Cortex of kidney (tissue), 1 donor: ENCODE measurements around the gene BACH1.
"Not testable (repeated sequence)": the region's sequence is repeated elsewhere in the genome, so short reads cannot be mapped to it uniquely, and the experiment has no call there.

Experiments used
- DNase-seq: peaks from one replicate; lab custom pipeline; 2025; lab: John Stamatoyannopoulos, UW

Gene BACH1

DNA sequence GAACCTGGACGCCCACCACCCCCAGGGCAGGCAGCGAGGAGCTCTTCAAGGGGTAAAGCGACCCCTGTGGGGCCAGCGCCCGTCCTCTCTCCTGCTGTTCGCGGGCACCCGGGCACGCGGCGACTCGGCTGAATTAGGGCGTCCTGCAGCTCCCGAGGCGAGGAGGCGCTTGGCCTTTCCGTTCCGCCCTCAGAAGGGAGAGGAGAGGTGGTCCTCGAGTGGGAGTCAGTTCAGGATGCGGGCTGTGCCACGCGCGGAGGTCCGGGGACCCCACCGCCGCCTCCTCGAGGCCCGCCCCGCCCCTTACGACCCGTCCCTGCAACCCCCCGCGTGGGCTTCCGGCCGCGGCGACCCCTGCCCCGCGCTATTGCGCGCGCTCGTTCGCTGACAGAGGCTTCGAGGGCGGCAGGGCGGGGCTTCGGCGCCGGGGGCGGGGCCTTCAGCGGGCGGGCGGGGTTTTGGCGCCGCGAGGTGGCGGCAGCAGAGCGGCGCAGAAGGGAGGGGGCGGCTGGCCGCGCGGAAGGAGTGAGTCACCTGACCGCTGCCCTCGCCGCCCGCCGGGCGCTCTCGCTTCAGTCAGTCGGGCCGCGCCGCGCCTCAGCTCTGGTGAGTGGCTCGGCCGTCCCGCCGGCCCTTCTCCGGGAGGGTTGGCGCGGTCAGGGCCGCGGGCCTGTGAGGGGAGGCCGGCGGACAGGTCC is at the start of gene BACH1:
Gene BACH1 (plus strand): TSS at position 575 of the 698 bp plus-strand sequence. CDS start 22,359 bp downstream, outside the sequence.
- DNase-seq = peak; percentile 21

DNA sequence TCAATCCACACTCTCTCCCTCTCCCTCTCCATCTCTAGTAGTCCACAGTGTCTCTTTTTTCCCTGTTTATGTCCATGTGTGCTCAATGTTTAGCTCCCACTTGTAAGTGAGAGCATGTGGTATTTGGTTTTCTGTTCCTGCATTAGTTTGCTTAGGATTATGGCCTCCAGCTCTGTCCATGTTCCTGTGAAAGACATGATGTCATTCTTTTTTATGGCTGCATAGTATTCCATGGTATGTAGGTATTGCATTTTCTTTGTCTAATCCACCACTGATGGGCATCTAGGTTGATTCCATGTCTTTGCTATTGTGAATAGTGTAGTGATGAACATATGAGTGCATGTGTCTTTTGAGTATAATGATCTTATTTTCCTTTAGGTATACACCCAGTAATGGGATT is 49.4 kb upstream of the BACH1 start:
- not testable (repeated sequence) for DNase-seq

DNA sequence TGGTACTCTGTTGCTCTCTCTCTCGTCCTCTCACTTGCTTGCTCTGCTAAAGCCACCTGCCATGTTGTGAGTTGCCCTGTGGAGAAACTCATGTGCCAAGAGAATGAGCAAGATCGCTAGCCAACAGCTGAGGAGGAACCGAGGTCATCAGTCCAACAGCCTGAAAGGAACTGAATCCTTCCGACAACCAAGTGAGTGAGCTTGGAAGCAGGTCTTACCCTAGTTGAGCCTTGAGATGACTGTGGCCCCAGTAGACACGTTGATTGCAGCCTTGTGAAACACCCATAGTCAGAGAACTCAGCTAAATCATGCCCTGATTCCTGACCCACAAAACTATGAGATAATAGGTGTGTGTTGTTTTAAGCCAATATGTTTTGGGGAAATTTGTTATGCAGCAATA is 48.1 kb upstream of the BACH1 start:
- DNase-seq = no peak

DNA sequence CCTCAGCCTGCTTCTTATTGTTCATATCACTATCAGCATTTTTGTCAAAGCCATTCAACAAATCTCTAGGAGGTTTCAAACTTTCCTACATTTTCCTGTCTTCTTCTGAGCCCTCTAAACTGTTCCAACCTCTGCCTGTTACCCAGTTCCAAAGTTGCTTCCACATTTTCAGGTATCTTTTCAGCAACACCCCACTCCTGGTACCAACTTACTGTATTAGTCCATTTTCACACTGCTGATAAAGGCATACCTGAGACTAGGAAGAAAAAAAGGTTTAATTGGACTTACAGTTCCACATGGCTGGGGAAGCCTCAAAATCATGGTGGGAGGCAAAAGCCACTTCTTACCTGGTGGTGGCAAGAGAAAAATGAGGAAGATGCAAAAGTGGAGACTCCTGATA is 44.9 kb upstream of the BACH1 start:
- DNase-seq = not testable (repeated sequence)

DNA sequence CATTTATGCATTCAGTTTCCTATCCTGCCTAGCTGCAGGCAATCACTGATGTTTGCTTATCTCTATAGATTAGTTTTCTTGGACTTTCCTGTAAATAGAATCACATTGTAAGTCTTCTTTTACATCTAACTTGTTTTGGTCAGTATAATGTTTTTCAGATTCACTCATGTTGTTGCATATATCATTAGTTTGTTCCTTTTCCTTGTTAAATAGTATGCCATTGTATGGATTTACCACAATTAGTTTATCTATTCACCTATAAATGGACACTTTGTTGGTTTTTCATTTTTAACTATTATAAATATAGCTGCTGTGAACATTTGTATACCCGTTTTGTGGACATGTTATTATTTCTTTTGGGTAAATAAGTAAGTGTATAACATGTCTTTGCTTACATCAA is 44.2 kb upstream of the BACH1 start:
- no peak for DNase-seq

DNA sequence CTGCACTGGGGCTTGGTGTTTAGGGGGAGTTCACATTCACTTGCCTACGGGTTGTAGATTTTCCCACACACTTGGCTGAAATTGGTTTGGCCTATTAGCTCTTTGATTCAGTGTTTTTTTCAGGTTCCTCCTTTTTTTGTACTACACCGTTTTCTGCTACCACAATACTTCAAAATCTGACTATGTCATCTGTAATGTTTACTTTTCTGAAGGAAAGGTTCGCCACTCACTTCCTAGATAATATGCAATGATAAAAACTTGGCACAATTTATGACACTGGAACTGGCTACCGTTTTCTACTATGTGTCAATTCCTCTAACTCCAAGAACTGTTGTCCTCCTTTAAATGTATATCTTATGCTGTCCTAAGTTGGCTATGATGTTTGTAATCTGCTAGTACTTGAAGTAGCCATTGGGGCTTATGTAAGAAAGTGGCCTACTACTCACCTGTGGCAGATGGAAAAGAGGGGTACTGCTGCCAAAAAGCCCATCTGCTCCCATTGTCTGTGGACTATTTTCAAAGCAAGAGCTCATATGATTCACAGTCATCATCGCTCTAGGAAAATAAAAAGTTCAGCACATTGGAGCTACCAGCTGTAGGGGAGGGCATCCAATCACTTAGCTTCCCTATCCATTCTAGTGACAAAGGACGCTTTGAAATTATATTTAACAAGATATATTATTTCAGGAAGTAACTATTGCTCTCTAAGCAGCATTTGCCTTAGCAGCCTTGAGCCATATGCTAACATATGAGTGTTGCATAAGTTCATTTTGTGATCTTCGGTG is 42.4 kb upstream of the BACH1 start:
- no peak for DNase-seq

DNA sequence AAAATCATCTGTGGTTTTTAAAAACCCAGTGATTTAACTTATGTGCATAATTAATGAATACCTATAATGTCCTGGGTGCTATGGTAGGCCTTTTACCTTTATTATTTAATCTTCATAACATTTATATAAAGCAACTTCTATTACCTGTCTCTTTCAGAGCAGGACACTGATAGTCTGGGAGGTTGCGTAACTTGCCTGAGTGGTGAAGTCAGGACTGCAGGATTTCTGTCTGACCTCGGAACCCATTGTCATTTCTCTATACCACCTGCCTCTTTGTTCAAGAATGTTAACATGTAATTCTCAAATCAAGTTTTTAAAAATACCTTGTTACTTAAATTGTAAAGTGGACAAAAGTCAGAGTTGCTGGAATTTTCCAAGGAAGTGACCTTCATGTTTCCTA is 41.0 kb upstream of the BACH1 start:
- no peak for DNase-seq

DNA sequence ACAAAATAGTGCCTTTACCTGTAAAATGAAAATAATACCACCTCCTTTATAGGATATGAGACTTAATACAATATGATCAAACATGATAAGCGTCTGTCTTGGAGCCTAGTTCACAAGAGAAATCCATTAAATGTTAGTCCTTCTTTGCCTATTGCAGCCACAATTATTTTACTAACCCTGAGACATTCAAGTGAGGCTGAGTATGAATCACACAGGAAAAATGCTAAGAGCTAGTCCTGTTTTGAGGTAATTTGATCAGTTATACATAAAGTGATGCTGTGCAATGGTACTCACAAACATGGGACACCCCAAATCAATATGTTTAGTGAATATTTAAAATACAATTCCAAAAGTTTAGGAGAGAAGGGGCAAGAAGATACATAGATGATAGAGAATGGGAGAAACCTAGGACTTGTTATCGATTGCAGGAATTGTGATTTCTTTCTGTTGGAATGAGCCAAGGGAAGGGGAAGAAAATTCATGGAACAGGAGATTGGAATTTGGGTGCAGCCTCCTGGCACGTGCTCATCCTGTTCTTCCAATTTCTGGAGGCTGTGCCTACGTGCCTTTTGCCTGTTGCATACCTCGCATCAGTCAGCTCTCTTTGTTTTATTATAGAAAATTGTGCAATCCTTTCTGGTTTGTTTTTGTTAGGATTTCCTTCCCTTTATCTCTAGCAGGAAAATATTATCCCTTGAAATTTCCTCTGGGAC is 39.9 kb upstream of the BACH1 start:
- DNase-seq = no peak

DNA sequence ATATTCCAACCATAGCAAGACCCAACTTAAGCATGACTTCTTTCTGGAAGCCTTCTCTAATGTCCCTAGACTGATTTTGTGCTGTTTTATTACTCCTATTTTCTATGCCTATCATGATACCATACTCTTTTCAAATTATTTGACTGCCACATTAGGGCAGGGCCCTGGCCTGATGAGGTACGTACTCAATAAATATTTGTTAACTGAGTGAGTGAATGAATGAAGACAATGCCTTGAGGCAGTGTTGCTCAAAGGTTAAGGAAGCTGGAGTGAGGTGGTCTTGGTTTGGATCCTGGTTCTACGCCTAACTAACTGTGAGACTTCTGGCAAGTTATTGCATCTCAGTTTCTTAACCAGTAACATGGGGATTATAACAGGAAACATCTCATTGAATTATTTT is 38.3 kb upstream of the BACH1 start:
- no peak for DNase-seq

DNA sequence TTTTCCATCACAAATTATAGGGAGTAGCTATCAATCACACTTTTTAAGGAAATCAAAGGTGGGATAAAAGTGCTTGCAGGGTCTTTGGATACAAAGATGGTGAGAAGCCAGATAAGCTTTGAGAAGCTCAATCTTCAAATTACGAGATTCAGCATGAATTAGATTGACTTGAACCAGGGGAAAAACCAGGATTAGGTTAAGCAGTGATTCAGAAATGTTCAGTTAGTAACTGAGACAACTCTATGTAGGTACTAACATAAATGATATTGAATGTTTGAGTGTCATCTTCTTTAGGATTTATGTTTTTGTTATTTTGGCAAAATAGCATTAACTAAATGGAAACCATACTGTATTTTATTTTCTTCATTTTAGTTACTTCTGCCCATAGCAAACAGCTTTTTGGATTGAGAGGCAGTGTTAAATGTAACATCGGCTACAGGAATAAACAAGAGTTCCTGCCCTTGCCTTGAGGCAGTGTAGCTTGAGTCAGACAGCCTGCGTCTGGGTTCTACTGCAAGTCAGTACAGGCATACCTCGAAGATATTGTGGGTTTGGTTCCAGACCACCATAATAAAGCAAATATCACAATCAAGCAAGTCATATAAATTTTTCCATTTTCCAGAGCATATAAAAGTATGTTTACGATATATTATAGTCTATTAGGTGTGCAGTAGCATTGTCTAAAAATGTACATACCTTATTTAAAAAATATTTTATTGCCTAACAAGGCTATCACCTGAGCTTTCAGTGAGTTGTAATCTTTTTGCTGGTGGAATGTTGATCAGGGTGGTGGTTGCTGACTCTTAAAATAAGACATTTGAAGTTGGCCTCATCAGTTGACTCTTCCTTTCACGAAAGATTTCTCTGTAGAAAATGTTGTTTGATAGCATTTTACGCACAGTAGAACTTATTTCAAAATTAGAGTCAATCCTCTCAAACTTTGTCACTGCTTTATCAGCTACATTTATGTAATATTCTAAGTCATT is 36.9 kb upstream of the BACH1 start:
- DNase-seq = no peak

DNA sequence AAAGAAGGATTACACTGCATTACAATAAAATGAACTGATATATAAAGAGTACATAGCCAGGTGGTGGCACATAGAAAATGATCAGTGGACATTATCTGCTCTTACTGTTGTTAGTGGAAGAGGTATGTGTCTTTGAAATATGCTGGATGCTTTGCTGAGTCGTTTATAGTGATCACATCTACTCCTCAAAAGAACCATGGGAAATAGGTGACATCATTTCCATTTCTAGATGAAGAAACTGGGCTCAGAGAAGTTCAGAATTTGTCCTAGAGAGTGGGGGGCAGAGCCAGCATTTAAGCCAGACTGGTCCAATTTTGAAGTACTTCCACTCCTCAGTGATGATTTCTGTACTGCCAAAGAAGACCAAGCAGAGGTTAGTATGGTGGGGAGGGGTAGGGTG is 34.0 kb upstream of the BACH1 start:
- DNase-seq = no peak

DNA sequence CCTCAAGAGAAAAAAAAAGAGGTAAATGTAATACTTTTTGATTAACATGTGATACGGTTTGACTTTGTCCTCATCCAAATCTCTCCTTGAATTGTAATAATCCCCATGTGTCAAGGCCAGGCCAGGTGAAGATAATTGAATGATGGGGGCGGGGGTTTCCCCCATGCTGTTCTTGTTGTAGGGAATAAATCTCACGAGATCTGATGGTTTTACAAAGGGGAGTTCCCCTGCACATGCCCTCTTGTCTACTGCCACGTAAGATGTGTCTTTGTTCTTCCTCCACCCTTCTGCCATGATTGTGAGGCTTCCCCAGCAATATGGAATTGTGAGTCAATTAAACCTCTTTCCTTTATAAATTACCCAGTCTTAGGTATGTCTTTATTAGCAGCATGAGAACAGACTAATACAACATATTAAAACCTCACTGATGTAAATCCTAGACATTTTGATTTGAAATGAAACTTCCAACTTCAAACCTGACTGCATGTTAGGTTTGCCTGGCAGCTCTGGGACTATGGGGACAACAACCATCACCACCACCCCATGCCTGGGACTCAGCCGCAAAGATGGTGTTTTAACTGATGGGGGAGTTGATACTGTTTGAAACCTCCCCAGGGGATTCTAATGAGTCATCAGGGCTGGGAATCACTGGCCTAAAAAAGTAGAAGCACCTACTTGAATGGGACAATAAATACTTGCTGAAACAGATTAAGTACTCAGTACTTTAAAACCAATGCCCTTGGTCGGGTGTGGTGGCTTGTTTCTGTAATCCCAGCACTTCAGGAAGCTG is 32.8 kb upstream of the BACH1 start:
- no peak for DNase-seq

DNA sequence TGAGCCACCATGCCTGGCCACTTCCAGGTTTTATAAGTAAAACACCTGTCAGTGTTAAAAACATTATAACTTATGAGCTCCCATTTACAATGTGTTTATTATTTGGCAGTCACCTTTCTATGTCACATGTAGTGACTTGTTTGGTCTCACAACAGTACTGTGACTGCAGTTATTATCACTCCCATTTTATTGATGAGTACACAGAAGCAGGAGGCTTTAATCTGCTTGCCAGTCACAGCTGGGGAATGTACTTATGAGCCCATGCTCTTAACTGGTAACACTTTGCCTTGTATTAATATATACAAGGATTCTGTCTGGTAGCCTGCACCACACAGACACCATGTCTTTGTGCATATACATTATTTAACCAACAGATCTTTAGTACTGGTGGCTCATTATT is 31.1 kb upstream of the BACH1 start:
- DNase-seq = no peak

DNA sequence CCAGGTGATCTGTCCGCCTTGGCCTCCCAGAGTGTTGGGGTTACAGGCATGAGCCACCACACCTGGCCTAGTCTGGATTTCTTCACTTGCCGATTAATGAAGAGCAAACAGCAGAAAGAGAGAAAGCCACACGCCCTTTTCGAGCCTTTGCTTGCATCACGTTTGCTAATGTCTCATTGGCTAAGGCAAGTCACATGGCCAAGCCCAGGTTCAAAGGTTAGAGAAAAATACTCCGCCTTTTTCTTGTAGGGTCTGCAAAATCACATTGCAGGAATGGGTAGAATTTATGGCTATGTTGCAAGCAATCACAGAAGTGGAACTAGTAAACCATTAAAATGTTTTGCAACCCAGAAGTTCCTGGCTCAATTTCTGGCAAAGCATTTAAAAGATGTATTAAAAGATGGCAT is 26.8 kb upstream of the BACH1 start:
- no peak for DNase-seq

DNA sequence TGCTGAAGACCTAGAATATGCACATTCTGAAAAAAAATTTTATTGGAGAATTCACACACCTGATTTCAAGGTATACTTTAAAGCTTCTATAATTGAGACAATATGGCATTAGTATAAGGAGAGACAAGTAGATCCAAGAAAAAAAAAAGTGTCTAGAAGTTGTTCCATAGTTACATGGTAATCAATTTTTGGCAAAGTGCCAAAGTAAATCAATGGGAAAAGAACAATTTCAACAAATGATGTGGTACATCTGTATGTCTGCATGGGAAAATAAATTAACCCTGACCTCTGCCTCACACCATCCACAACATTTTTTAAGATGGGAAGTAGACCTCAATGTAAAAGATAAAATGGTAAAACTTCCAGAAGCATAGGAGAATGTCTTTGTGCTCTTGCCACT is 21.3 kb upstream of the BACH1 start:
- no peak for DNase-seq

DNA sequence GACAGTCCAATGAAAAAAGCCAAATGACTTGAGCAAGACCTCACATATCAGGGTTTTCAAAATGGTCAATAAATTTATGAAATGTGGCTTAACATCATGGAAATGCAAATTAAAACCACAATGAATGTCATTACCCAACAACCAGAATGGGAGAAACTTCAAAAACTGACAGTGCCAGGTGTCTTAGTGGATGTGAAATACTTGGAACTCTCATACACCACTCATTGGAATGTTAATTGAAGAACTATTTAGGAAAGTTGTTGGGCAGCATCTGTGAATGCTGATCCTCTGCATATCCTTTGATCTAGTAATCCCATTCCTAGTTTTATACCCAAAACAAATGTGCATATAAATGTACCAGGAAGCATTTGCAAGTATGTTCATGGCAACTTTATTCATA is 19.2 kb upstream of the BACH1 start:
- DNase-seq = no peak

DNA sequence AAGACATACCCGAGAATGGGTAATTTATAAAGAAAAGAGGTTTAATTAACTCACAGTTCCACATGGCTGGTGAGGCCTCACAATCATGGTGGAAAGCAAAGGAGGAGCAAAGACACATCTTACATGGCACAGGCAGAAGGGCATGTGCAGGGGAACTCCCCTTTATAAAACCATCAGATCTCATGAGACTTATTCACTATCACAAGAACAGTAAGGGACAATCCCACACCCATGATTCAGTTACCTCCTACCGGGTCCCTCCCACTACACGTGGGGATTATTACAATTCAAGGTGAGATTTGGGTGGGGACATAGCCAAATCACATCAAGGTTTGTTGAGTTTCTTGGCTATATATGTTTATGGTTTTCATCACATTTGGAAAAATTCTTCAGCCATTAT is 16.9 kb upstream of the BACH1 start:
- DNase-seq = not testable (repeated sequence)

DNA sequence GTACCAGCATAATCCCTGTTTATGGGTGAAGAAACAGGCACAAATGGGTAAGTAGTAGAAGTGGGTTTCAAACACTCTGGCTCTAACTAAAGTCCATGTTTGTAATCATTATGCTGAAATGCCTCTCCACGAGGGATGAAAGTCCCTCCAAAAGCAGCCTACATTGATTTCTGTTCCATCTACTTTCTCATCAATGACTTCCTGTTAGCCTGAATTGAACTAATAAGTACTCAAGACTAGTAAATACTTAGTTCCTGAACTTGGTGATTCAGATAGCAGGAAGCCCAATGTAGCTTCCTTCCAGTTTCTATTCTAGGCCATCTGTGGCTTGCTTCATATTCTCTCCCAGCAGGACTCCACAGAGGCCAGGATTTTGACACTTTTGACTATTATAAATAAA is 11.3 kb upstream of the BACH1 start:
- no peak for DNase-seq

DNA sequence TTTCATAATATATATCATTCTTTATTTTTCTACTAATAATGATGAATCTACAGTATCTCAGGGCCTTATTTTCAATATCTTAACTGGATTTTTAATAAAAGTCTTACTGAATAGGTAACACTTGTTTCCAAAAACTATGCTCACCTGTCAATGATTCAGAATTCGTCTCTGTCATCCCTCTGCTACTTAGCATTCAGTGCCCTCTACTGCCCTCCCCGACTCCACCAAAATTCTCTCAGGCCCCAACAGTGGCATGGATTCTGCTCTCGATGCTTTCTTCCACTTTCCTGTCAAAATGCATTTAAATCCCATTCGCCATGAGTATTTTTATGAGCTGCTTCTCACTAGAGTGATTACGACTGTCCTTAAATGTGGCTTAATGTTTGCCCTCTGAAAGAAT is 10.5 kb upstream of the BACH1 start:
- DNase-seq = no peak

DNA sequence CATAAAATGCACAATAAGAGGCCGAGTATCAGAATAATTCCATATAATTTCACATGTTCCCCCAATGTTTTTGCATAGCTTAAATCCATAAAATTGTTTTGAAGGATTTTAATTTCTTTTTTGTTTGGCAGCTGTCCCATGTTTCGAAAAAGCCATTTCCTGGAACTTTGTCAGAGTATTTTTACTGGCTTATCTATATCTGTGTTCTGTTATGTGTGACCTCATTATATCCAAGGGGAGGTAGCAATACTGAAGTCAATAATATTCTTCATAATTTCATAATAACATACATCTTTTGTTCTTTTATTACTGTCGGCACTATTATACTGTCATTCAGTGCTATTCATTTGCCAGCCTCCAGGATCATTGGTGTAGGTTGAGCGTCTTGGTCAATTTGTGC is 9.4 kb upstream of the BACH1 start:
- DNase-seq = no peak

DNA sequence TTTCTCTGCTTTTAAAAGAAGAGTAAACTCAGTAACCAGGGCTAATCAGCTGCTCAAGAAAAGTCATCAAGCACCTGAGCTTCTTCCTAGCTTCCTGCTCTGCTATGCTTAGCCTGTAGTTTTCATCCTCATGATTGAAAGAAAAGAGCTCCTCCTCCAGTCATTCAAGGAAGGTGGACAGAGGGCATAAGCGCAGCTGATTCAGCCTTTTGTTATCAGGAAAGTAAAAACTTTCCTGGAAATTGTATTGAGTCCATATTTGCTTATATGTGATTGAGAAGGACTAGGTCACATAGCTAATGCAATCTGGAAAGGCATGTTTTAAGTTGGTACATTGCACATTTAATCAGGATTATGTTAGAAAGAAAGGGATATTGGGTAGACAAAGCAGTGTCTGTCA is 8.5 kb upstream of the BACH1 start:
- DNase-seq = no peak
